ENCODE data around the gene CACHD1.

- TF ChIP-seq, protein P1, sequence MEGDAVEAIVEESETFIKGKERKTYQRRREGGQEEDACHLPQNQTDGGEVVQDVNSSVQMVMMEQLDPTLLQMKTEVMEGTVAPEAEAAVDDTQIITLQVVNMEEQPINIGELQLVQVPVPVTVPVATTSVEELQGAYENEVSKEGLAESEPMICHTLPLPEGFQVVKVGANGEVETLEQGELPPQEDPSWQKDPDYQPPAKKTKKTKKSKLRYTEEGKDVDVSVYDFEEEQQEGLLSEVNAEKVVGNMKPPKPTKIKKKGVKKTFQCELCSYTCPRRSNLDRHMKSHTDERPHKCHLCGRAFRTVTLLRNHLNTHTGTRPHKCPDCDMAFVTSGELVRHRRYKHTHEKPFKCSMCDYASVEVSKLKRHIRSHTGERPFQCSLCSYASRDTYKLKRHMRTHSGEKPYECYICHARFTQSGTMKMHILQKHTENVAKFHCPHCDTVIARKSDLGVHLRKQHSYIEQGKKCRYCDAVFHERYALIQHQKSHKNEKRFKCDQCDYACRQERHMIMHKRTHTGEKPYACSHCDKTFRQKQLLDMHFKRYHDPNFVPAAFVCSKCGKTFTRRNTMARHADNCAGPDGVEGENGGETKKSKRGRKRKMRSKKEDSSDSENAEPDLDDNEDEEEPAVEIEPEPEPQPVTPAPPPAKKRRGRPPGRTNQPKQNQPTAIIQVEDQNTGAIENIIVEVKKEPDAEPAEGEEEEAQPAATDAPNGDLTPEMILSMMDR (IDR thresholded peaks at IDR 0.05) = no peak
- TF ChIP-seq POLR2A (IDR thresholded peaks at IDR 0.05) = no peak
Observed at GRCh38 chr1:64590316-64590715, 120.4 kb downstream of the CACHD1 start.
